SK-N-DZ (cell line): ENCODE measurements around the gene VWA7. TPM values are rescaled to one million over a fixed set of nuclear protein-coding genes. Genes with fewer than 3 reads are reported as not detected.
"Not testable (repeated sequence)": the region's sequence is repeated elsewhere in the genome, so short reads cannot be mapped to it uniquely, and the experiment has no call there.

Source experiments
- DNase-seq: peaks from one replicate; pipeline ENCODE4 v3.0.0-alpha.2; 2015; ENCODE audit warnings: low spot score
- polyA plus RNA-seq, 2 experiments: library from polyadenylated mRNA; depleted of rRNA; stranded (reverse); fragments of >200 nt; gene quantifications; 2 replicates each; pipeline ENCODE4 v1.2.3, GENCODE V29; 2014

The VWA7 gene
- 0.48 and 0.88 TPM in 2 replicates for polyA plus RNA-seq (2014; cell fraction: cytosol; rRNA removed)
- polyA plus RNA-seq (2014; cell fraction: nucleus; rRNA removed) = 9.2 and 11.3 TPM in 2 replicates

GRCh38 chr6:31776989-31777666, at the start of gene VWA7:
VWA7 (minus strand) TSS chr6:31777328; CDS start chr6:31776779, 549 bp downstream.
- peak; percentile 54 for DNase-seq

DNA sequence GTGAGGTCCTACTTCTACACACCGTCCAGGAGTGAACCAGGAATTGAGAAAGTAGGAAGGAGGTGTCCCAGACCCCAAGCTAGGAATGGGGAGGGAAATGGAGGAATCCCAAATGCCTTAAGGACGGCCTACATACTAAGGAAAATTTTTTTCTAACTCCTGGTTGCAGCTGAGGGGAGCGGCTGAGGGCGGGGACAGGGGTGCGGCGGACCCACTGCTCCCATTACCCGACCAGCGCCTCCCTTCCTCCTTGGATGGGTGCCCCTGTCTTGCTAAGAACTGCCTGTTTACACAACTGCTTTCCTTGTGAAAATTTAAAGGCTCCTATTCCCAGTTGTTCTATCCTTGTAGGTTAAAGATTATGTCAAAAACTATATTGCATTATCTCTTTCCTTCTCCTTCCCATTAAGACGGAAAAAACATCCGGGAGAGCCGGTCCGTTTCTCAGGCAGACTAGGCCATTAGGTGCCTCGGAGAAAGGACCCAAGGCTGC, 49.7 kb upstream of the VWA7 start:
- no peak for DNase-seq

GRCh38 chr6:31825553-31825952, 48.4 kb upstream of the VWA7 start:
- DNase-seq = no peak

DNA sequence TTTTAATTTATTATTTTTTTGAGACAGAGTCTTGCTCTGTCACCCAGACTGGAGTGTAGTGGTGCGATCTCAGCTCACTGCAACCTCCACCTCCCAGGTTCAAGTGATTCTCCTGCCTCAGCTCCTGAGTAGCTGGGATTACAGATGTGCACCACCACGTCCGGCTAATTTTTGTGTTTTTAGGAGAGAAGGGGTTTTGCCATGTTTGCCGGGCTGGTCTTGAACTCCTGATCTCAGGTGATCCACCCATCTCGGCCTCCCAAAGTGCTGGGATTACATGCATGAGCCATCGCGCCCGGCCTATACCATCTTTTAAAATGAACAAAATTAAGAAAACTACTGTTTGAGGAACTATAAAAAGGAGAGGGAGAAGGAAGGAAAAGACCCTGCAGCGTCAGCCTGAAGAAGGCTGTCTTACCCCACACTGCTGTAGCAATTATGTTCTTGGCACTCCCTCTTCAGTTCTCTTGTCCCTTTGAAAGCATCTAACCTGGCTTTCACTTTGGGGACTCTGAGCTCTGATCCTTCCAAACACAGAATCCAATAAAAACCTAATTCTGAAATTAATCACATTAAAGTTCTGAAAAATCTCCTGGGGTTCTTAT, 46.6 kb upstream of the VWA7 start:
- not testable (repeated sequence) for DNase-seq

DNA sequence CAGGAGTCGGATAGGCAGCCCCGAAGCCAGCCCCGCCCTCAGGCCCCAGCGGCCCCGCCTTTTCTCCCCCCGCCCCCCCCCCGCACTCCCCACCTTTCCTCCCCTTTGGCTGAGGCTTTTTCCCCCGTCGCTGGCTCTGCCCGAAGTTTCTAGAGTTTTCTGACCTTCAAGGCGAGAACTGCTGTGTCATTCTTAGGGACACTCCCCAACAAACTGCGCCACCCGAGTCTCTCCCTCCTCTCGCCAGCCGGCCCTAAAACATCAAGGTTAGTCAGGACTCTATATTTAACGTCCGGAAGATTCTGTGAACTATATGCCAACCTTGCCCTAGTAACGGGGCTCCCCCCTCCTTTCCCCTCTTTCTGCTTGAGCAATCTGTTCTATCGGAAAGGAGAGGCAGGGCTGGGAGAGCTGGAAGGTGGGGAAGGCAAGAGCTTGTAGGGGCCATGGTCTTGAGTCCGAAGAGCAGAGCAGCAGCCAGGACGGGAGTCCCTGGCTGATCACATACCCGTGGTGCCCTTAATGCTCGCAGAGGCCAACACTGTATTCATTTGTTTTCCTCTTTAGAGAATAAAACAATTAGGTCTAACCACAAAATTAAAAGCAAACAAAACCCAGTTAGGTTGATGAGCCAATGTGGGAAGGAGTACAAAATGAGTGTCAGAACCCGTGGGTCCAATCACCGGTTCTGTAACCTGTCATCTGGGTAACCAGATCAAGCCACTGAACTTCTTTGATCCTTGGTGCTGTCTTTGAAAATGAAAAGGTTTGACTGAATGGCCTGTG, 45.1 kb upstream of the VWA7 start:
- peak; percentile 48 for DNase-seq

DNA sequence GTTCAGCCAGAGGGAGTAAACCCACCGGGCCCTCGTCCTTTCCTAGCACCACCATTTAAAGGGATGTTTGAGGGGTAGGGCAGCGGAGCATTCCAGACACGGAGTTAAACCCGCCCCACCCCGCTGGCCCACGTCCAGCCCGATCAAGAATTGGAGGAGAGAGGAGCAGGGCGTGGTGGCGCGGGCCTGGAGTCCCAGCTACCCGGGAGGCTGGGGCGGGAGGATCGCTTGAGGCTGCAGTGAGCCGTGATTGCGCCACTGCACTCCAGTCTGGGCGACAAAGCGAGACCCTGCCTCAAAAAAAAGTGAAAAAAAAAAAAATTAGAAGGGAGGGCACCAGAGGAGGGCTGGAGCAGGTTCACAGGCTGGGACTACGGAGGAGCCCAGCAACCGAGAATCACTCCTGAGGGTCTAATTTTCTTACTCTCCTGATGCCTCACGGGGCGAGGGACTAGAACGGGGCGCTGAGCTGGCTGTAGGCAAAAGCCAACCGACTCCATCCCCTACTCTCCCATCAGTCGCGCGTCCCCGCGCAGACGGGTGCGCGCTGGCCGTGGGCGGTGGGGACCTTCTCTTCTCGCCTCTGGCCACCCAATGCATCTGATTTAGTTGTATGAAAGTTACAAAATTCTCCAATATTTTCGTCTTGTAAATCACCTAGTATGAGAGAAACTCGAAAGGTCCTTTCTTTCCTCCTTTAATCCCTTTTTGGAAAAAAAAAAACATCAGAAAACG, 44.3 kb upstream of the VWA7 start:
- DNase-seq = peak; percentile 68

GRCh38 chr6:31820399-31820798, 43.3 kb upstream of the VWA7 start:
- not testable (repeated sequence) for DNase-seq

- no peak for DNase-seq
Measured at GRCh38 chr6:31819871-31820299, 42.8 kb upstream of the VWA7 start.

GRCh38 chr6:31817929-31818511, 40.9 kb upstream of the VWA7 start:
- not testable (repeated sequence) for DNase-seq

GRCh38 chr6:31817133-31817928, 40.2 kb upstream of the VWA7 start:
- not testable (repeated sequence) for DNase-seq

GRCh38 chr6:31815025-31815838, 38.1 kb upstream of the VWA7 start, which contains the start of the genes HSPA1A and HSPA1L:
HSPA1A (plus strand) TSS chr6:31815543; CDS start chr6:31815757, 214 bp downstream.
HSPA1L (minus strand) TSS chr6:31815283; CDS start chr6:31811972, 3,311 bp downstream.
- no peak for DNase-seq

GRCh38 chr6:31814677-31815024, 37.5 kb upstream of the VWA7 start:
- DNase-seq = no peak

GRCh38 chr6:31813465-31813849, 36.3 kb upstream of the VWA7 start:
- DNase-seq = no peak

GRCh38 chr6:31811645-31812044, 34.5 kb upstream of the VWA7 start:
- DNase-seq = no peak

GRCh38 chr6:31808599-31808998, 31.5 kb upstream of the VWA7 start:
- not testable (repeated sequence) for DNase-seq

DNA sequence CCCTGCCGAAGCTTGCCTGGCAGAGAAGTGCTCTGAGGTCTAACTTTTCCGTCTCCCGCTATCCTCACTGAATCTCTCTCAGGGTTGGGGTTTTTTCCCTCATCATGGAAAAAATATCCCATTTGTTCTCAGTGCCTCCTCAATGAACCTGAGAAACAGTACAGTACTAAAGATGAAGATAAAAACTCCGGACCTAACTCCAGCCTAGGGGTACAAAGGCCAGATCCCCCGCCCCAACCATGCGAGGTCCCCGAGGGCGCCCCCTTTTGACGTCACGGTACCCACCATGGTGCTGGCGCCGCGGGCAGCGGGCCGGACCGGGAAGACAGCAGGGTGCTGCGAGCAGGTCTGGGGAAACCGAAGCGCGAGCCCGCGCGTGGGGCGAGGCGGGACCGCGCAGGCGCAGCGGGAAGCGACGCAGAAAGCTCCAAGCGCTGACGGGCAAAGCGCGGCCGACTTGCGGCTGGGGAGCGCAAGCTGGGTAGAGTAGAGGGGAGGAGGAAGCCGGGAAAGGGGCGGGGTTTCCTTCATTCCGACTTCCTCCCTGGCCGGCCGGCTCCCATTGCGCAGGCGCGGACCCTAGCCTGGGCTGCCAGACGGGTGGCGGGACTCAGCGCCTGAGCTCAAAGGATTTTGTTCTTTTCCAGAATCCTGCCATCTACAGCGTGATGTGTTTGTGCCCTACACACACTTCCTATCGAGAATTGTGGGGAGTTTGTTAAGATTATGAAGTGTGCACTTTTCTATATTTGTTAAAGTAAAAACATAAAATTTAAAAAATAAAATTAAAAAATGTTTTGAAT, 29.5 kb upstream of the VWA7 start, which contains the start of gene LSM2:
Gene LSM2, minus strand, starts transcription at position 497 of the 803 bp plus-strand sequence. Its CDS starts 209 bp downstream, at position 288.
- DNase-seq = peak; percentile 96

DNA sequence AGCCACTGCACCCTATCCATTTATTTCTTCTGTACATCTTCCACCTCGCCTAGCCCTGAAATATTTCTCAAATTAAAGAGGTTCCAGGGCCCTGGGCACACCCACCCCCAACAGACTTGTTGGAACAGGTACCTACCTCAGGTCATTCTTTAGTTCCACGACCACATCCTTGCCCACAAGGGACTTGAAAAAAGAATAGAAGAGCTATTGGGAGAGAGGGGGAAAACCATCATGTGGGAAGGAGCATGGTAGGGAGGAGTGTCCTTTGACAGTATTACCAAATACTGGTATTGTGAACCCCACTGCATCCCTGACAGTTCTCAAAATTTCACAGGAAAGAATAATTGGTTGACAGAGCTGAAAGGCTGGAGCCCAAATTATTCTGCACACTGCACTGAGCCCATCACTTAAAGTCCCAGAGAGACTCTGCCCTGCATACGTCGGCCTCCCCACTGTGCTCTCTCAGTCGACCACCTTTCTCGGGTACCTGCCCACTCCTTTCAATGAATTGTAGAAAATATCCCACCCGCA, 28.9 kb upstream of the VWA7 start:
- no peak for DNase-seq
